GM12878 (cell line): ENCODE measurements around the gene CHL1. TPM values are rescaled to one million over a fixed set of nuclear protein-coding genes. Genes with fewer than 3 reads are reported as not detected.

ENCODE experiments used
- ATF3 ChIP-seq: IDR thresholded peaks from 2 replicates; pipeline ENCODE4 v1.6.1; 2011; ENCODE audit warnings: low read depth, mild to moderate bottlenecking, low read length, moderate library complexity, borderline replicate concordance; ENCODE audit errors: extremely low read depth
- ATF7 ChIP-seq: fragments of 450-650 bp; IDR thresholded peaks from 2 replicates; pipeline ENCODE4 v1.6.1; 2016; ENCODE audit warnings: low read depth, mild to moderate bottlenecking
- FOXK2 ChIP-seq: fragments of 450-650 bp; IDR thresholded peaks from 2 replicates; pipeline ENCODE4 v1.6.1; 2017; ENCODE audit warnings: mild to moderate bottlenecking, moderate library complexity
- SUPT20H ChIP-seq: IDR thresholded peaks from 2 replicates; pipeline ENCODE4 v1.6.1; 2011; ENCODE audit warnings: low read depth, mild to moderate bottlenecking, low read length, moderate library complexity, borderline replicate concordance; ENCODE audit not compliant: control insufficient read depth
- polyA plus RNA-seq, 11 experiments: library from polyadenylated mRNA; depleted of rRNA in 4 of 11; unstranded in 6 of 11; stranded (reverse) in 5 of 11; fragments of >200 nt; fragmentation: Nextera tagmentation in 4 of 11; fragmentation: Illumina TruSeq in 1 of 11; extraction: Ambion mirVana in 4 of 11; extraction: Trizol in 1 of 11; gene quantifications; 1 replicate in 1 of 11; 2 replicates in 10 of 11; pipeline versions ENCODE4 v1.2.1 to v1.2.3, GENCODE V29; 2011 to 2016; ENCODE audit warnings: inconsistent platforms in 2 of 11, missing spikeins in 2 of 11, low read depth in 1 of 11
- total RNA-seq, 4 experiments: library from RNA; depleted of rRNA in 3 of 4; stranded (reverse); fragments of >200 nt in 3 of 4; fragmentation: Illumina TruSeq in 1 of 4; extraction: Trizol in 1 of 4; gene quantifications; 2 replicates each; pipeline versions ENCODE4 v1.2.1 to v1.2.3, GENCODE V29; 2013 to 2021
- TF ChIP-seq, protein P1 (sequence below): fragments of 450-650 bp; IDR thresholded peaks from 2 replicates; pipeline ENCODE4 v1.6.1; 2018; ENCODE audit warnings: mild to moderate bottlenecking, low read depth, moderate library complexity; ENCODE audit not compliant: partially characterized antibody
- TF ChIP-seq, protein P2 (sequence below): fragments of 450-650 bp; IDR thresholded peaks from 2 replicates; pipeline ENCODE4 v1.6.1; 2016; ENCODE audit warnings: mild to moderate bottlenecking, moderate library complexity, borderline replicate concordance

Gene CHL1
- total and polyA plus RNA-seq, 10 of the 15 experiments (the other 5 are each of a cell fraction or from before 2014, with no cell fraction given), result 0.71 to 30.4 (median 1.8) TPM

- TF ChIP-seq ATF3 (no peak), ATF7 (no peak), FOXK2 (no peak), SUPT20H (no peak)
- TF ChIP-seq, protein P1, sequence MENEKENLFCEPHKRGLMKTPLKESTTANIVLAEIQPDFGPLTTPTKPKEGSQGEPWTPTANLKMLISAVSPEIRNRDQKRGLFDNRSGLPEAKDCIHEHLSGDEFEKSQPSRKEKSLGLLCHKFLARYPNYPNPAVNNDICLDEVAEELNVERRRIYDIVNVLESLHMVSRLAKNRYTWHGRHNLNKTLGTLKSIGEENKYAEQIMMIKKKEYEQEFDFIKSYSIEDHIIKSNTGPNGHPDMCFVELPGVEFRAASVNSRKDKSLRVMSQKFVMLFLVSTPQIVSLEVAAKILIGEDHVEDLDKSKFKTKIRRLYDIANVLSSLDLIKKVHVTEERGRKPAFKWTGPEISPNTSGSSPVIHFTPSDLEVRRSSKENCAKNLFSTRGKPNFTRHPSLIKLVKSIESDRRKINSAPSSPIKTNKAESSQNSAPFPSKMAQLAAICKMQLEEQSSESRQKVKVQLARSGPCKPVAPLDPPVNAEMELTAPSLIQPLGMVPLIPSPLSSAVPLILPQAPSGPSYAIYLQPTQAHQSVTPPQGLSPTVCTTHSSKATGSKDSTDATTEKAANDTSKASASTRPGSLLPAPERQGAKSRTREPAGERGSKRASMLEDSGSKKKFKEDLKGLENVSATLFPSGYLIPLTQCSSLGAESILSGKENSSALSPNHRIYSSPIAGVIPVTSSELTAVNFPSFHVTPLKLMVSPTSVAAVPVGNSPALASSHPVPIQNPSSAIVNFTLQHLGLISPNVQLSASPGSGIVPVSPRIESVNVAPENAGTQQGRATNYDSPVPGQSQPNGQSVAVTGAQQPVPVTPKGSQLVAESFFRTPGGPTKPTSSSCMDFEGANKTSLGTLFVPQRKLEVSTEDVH, result no peak
- TF ChIP-seq, protein P2, sequence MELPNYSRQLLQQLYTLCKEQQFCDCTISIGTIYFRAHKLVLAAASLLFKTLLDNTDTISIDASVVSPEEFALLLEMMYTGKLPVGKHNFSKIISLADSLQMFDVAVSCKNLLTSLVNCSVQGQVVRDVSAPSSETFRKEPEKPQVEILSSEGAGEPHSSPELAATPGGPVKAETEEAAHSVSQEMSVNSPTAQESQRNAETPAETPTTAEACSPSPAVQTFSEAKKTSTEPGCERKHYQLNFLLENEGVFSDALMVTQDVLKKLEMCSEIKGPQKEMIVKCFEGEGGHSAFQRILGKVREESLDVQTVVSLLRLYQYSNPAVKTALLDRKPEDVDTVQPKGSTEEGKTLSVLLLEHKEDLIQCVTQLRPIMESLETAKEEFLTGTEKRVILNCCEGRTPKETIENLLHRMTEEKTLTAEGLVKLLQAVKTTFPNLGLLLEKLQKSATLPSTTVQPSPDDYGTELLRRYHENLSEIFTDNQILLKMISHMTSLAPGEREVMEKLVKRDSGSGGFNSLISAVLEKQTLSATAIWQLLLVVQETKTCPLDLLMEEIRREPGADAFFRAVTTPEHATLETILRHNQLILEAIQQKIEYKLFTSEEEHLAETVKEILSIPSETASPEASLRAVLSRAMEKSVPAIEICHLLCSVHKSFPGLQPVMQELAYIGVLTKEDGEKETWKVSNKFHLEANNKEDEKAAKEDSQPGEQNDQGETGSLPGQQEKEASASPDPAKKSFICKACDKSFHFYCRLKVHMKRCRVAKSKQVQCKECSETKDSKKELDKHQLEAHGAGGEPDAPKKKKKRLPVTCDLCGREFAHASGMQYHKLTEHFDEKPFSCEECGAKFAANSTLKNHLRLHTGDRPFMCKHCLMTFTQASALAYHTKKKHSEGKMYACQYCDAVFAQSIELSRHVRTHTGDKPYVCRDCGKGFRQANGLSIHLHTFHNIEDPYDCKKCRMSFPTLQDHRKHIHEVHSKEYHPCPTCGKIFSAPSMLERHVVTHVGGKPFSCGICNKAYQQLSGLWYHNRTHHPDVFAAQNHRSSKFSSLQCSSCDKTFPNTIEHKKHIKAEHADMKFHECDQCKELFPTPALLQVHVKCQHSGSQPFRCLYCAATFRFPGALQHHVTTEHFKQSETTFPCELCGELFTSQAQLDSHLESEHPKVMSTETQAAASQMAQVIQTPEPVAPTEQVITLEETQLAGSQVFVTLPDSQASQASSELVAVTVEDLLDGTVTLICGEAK, result no peak
These were observed 36.6 kb upstream of the CHL1 start (continued) for GRCh38 chr3:159974-160373.
